Measurements from ENCODE around the gene SKAP2.

Gene SKAP2

DNA sequence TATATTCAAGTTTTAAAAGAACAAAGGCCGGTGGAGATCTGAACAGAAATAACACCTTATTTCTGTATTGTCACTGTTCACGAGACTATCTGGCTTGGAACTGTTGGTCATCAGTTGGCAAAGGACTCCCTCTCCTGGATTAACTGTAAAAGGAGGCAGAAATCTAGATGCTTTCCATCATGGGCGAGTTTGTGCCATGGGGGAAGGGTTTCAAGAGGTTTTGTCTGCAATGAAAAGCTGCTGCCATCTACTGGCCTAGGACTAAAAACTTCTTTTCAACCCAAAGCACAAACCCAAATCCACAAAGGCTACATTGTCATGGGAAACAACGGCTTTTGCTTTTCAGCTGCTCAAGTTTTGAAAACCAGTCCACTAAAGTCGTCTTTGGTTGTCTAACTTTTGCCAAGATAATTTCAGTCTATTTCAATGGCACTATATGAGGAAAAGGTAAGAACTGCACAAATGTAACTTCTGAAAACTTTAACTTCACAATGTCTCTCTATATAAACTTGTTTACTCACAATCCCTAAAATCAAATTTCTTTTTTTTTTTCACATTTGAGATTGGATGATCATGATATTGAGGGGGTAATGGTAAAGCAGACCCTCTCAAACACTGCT lies 196.8 kb downstream of the SKAP2 start (continued):
- no peak for TF ChIP-seq EGR2 (tag by site-specific recombination; IDR thresholded peaks at IDR 0.05; ENCODE audit: low read depth)
- no peak for TF ChIP-seq ZNF544 (tag by site-specific recombination; IDR thresholded peaks at IDR 0.05)
- no peak; the same call in 1 of the 2 replicates for TF ChIP-seq ZNF394 (tag by site-specific recombination; IDR thresholded peaks at IDR 0.05; ENCODE audit: borderline replicate concordance)
- no peak for TF ChIP-seq ZNF211 (tag by site-specific recombination; IDR thresholded peaks at IDR 0.05; ENCODE audit: low read depth)
- TF ChIP-seq ZNF48 (tag by site-specific recombination; IDR thresholded peaks at IDR 0.05): no peak
- 0 out of 2 replicates have a peak, but pooled peaks have one; percentile 21 for TF ChIP-seq SP7 (tag by site-specific recombination; IDR thresholded peaks at IDR 0.05)

DNA sequence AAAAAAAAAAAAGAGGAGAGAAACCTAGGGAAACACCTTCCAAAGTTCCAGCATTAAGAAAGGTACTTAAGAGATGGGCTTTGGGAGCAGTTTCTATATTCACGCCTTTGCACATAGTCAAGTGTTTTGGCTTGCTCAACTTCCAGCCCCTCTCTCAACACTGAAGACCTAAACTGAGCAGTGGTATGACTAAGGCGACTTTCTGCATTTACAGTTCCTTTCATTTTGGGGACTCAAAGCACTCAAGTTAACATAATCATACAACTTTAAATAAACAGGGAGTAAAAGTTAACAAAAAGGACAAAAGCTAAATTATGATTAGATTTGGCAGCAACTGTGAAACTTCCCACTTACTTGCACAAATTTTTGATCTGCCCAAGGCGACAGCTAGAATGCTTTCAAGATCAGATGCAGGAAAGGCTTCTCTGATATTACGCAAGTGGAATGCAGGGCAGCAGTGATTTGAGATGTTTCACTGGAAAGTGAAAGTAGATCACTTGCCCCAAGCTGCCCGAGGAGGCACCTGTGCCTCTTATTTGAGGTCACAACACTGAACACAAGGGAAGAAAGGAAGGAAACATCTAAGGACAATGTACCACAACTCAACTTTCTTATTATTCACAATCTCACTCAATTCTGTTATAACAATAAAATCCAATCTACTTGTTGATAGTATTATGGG lies 199.5 kb downstream of the SKAP2 start:
- Histone ChIP-seq H3K36me3 (ENCODE audit: control insufficient read depth in 2 of 2, insufficient read depth in 1 of 2, low read length in 2 of 2) (no peaks in the 10 kb centered on the region), H3K4me3 (ENCODE audit: low read depth, low read length) (no peak overlapping the region), H3K4me1 (ENCODE audit: control insufficient read depth, insufficient read depth, low read length) (peaks cover 19% of the 10 kb centered on the region), H3K27ac (ENCODE audit: extremely low read depth, low read depth, low read length) (no peak overlapping the region; the same call in 1 of the 2 replicates), H3K9me3 (ENCODE audit: control insufficient read depth, insufficient read depth, low read depth, low read length) (no peaks in the 10 kb centered on the region)
- ChIA-PET CTCF (interaction anchor here (0.7 to 5.9 kb wide), 8 partner anchors 131 to 771 kb away, joined by 3 to 110 read pairs (median 5); no protein-coding TSS in a partner anchor), POLR2A (interaction anchor here (0.8 to 1.4 kb wide), 2 partner anchors 295 to 768 kb away, joined by 4 to 8 read pairs; no protein-coding TSS in a partner anchor)
- TF ChIP-seq SCRT2 (tag by site-specific recombination; IDR thresholded peaks at IDR 0.05) (peak; percentile 77), GFI1B (tag by site-specific recombination; IDR thresholded peaks at IDR 0.05) (0 out of 2 replicates have a peak, but pooled peaks have one; percentile 45), ZNF600 (tag by site-specific recombination; IDR thresholded peaks at IDR 0.05) (no peak), OVOL3 (tag by site-specific recombination; IDR thresholded peaks at IDR 0.05) (no peak), FEZF1 (tag by site-specific recombination; IDR thresholded peaks at IDR 0.05) (peak; percentile 77), PRDM1 (tag by site-specific recombination; IDR thresholded peaks at IDR 0.05) (peak; percentile 63), SCRT1 (tag by site-specific recombination; IDR thresholded peaks at IDR 0.05; ENCODE audit: borderline replicate concordance) (peak; percentile 37; the same call in 1 of the 2 replicates), ZNF2 (tag by site-specific recombination; IDR thresholded peaks at IDR 0.05) (no peak), ZNF529 (tag by site-specific recombination; IDR thresholded peaks at IDR 0.05; ENCODE audit: insufficient replicate concordance) (no peak), ELK4 (IDR thresholded peaks at IDR 0.05; ENCODE audit: borderline replicate concordance, low read depth, low read length) (no peak), ZNF175 (tag by site-specific recombination; IDR thresholded peaks at IDR 0.05) (no peak), REPIN1 (tag by site-specific recombination; IDR thresholded peaks at IDR 0.05; ENCODE audit: low read depth) (no peak), ZNF580 (tag by site-specific recombination; IDR thresholded peaks at IDR 0.05) (no peak)

DNA sequence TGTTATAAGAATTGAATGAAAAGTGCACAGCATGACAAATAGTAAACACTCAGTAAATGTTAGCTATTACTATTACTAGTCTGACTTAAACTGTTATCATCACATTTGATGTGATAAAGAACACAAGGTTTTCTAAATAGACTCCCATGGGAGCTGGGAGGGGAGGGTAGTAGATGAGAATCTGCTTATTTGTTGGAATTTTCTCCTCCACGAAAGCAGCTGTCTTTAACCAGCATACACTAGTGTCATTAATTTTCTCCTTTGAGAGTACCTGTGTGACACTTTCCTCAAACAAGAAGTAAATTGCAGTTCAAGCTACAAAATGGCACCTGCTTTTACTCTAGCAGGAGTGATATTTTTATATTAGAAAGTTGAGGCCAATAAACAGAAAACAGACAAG lies 200.1 kb downstream of the SKAP2 start:
- Histone ChIP-seq H3K4me1 (ENCODE audit: control insufficient read depth, insufficient read depth, low read length) (peaks cover 21% of the 10 kb centered on the region), H3K9me3 (ENCODE audit: control insufficient read depth, insufficient read depth, low read depth, low read length) (no peaks in the 10 kb centered on the region), H3K4me3 (ENCODE audit: low read depth, low read length) (no peak overlapping the region), H3K27ac (ENCODE audit: extremely low read depth, low read depth, low read length) (no peak overlapping the region; the same call in 1 of the 2 replicates), H3K36me3 (ENCODE audit: control insufficient read depth in 2 of 2, insufficient read depth in 1 of 2, low read length in 2 of 2) (no peaks in the 10 kb centered on the region)
- CTCF ChIA-PET: interaction anchor here (0.6 to 5.9 kb wide), 6 partner anchors 161 to 497 kb away, joined by 3 to 110 read pairs (median 4); no protein-coding TSS in a partner anchor
- POLR2A ChIA-PET: interaction anchor here (0.8 to 1.4 kb wide), 2 partner anchors 295 to 769 kb away, joined by 4 to 8 read pairs; no protein-coding TSS in a partner anchor
- TF ChIP-seq ZNF114 (tag by site-specific recombination; IDR thresholded peaks at IDR 0.05): no peak
- TF ChIP-seq PRDM6 (tag by site-specific recombination; IDR thresholded peaks at IDR 0.05): 0 out of 2 replicates have a peak, but pooled peaks have one; percentile 18
